Measurements from ENCODE around the gene OR5H6. TPM values are rescaled to one million over a fixed set of nuclear protein-coding genes. Genes with fewer than 3 reads are reported as not detected.

OR5H6 gene
- total RNA-seq, 1 donor from 2014 or later, result not detected

DNA sequence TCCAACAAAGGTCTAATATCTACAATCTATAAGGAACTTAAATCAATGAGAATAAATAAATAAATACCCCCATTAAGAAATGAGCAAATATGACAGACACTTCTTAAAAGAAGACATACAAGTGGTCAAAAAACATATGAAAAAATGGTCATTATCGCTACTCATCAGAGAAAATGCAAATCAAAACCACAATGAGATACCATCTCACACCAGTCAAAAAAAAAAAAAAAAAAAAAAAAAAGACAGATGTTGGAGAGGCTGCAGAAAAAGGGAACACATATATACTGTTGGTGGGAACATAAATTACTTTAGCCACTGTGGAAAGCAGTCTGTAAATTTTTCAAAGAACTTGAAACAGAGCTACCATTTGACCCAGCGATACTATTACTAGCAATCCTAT, 31.6 kb upstream of the OR5H6 start:
- Histone ChIP-seq H3K9ac (ENCODE audit: low read length) (no peak overlapping the region), H3K9me3 (ENCODE audit: insufficient read depth, low read depth, low read length) (no peaks in the 10 kb centered on the region), H3K36me3 (ENCODE audit: insufficient read depth, low read length) (no peaks in the 10 kb centered on the region), H3K4me2 (ENCODE audit: low read length) (no peak overlapping the region), H2AFZ (ENCODE audit: low read depth, low read length) (no peak overlapping the region), H3K4me3 (ENCODE audit: insufficient read depth, low read depth, low read length) (no peak overlapping the region), H4K20me1 (ENCODE audit: insufficient read depth, low read length) (no peaks in the 10 kb centered on the region), H3K27me3 (ENCODE audit: insufficient read depth, low read length) (no peaks in the 10 kb centered on the region), H3K4me1 (ENCODE audit: insufficient read depth, low read length) (no peaks in the 10 kb centered on the region), H3K27ac (ENCODE audit: low read depth, low read length) (no peak overlapping the region), H3K79me2 (ENCODE audit: insufficient read depth, low read length) (no peaks in the 10 kb centered on the region)
- Mint-ChIP-seq H3K9me3 (ENCODE audit: unreplicated experiment) (no peaks in the 10 kb centered on the region), H3K4me1 (ENCODE audit: low read depth, unreplicated experiment) (no peaks in the 10 kb centered on the region), H3K4me3 (ENCODE audit: unreplicated experiment) (no peak overlapping the region), H3K27ac (ENCODE audit: unreplicated experiment) (no peak overlapping the region), H3K36me3 (ENCODE audit: low read depth, unreplicated experiment) (no peaks in the 10 kb centered on the region), H3K27me3 (ENCODE audit: low read depth, unreplicated experiment) (peaks cover 2% of the 10 kb centered on the region)
- DNase-seq (ENCODE audit: low read depth) (no peak), FAIRE-seq (no peak)
- TF ChIP-seq EZH2 (IDR thresholded peaks at IDR 0.05; ENCODE audit: insufficient read depth, low read length), result no peak
- TF ChIP-seq, protein P1, sequence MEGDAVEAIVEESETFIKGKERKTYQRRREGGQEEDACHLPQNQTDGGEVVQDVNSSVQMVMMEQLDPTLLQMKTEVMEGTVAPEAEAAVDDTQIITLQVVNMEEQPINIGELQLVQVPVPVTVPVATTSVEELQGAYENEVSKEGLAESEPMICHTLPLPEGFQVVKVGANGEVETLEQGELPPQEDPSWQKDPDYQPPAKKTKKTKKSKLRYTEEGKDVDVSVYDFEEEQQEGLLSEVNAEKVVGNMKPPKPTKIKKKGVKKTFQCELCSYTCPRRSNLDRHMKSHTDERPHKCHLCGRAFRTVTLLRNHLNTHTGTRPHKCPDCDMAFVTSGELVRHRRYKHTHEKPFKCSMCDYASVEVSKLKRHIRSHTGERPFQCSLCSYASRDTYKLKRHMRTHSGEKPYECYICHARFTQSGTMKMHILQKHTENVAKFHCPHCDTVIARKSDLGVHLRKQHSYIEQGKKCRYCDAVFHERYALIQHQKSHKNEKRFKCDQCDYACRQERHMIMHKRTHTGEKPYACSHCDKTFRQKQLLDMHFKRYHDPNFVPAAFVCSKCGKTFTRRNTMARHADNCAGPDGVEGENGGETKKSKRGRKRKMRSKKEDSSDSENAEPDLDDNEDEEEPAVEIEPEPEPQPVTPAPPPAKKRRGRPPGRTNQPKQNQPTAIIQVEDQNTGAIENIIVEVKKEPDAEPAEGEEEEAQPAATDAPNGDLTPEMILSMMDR (IDR thresholded peaks at IDR 0.05; ENCODE audit: insufficient read depth, low read depth, low read length), result no peak

GRCh38 chr3:98233468-98233867, 30.6 kb upstream of the OR5H6 start:
- H2AFZ ChIP-seq (ENCODE audit: low read depth, low read length), result no peak overlapping the region
- Mint-ChIP-seq H3K4me1 (ENCODE audit: low read depth, unreplicated experiment) (no peaks in the 10 kb centered on the region), H3K36me3 (ENCODE audit: low read depth, unreplicated experiment) (no peaks in the 10 kb centered on the region), H3K27ac (ENCODE audit: unreplicated experiment) (no peak overlapping the region), H3K27me3 (ENCODE audit: low read depth, unreplicated experiment) (peaks cover 2% of the 10 kb centered on the region), H3K4me3 (ENCODE audit: unreplicated experiment) (no peak overlapping the region), H3K9me3 (ENCODE audit: unreplicated experiment) (no peaks in the 10 kb centered on the region)
- no peaks in the 10 kb centered on the region for H3K36me3 ChIP-seq (ENCODE audit: insufficient read depth, low read length)
- no peak for DNase-seq (ENCODE audit: low read depth)
- no peak overlapping the region for H3K9ac ChIP-seq (ENCODE audit: low read length)
- no peak overlapping the region for H3K4me2 ChIP-seq (ENCODE audit: low read length)
- no peaks in the 10 kb centered on the region for H3K27me3 ChIP-seq (ENCODE audit: insufficient read depth, low read length)
- FAIRE-seq, result no peak
- no peaks in the 10 kb centered on the region for H3K79me2 ChIP-seq (ENCODE audit: insufficient read depth, low read length)
- TF ChIP-seq, protein P1 (IDR thresholded peaks at IDR 0.05; ENCODE audit: insufficient read depth, low read depth, low read length), result no peak
- no peak overlapping the region for H3K4me3 ChIP-seq (ENCODE audit: insufficient read depth, low read depth, low read length)
- H3K9me3 ChIP-seq (ENCODE audit: insufficient read depth, low read depth, low read length), result no peaks in the 10 kb centered on the region
- no peaks in the 10 kb centered on the region for H4K20me1 ChIP-seq (ENCODE audit: insufficient read depth, low read length)
- no peaks in the 10 kb centered on the region for H3K4me1 ChIP-seq (ENCODE audit: insufficient read depth, low read length)
- no peak overlapping the region for H3K27ac ChIP-seq (ENCODE audit: low read depth, low read length)

DNA sequence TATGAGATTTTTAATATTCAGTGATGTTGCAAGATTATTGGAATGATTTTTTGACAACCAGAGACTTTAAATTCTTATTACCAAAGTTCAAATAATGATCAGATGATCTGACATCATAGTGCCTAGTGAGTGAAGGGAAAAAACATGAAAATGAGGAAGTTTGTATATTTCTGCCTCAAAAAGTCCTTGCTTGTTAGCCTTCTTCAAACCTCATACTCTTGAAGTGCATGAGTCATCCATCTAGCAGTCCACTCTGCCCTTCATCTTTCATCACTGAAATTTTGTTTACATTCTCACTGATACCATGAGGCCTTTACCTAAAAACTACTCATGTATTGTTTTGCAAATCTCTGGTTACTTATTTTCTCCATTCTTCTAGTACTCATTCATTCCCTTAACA, 23.9 kb upstream of the OR5H6 start:
- Mint-ChIP-seq H3K36me3 (ENCODE audit: low read depth, unreplicated experiment) (no peaks in the 10 kb centered on the region), H3K4me1 (ENCODE audit: low read depth, unreplicated experiment) (peaks cover 2% of the 10 kb centered on the region), H3K4me3 (ENCODE audit: unreplicated experiment) (no peak overlapping the region), H3K9me3 (ENCODE audit: unreplicated experiment) (peaks cover 4% of the 10 kb centered on the region), H3K27ac (ENCODE audit: unreplicated experiment) (no peak overlapping the region), H3K27me3 (ENCODE audit: low read depth, unreplicated experiment) (no peaks in the 10 kb centered on the region)
- no peak overlapping the region for H3K9ac ChIP-seq (ENCODE audit: low read length)
- TF ChIP-seq EZH2 (IDR thresholded peaks at IDR 0.05; ENCODE audit: insufficient read depth, low read length), result no peak
- TF ChIP-seq, protein P1 (IDR thresholded peaks at IDR 0.05; ENCODE audit: insufficient read depth, low read depth, low read length), result no peak
- no peak overlapping the region for H3K4me3 ChIP-seq (ENCODE audit: insufficient read depth, low read depth, low read length)
- no peak overlapping the region for H3K27ac ChIP-seq (ENCODE audit: low read depth, low read length)
- no peak overlapping the region for H3K4me2 ChIP-seq (ENCODE audit: low read length)
- H3K9me3 ChIP-seq (ENCODE audit: insufficient read depth, low read depth, low read length), result no peaks in the 10 kb centered on the region
- no peak overlapping the region for H2AFZ ChIP-seq (ENCODE audit: low read depth, low read length)
- H4K20me1 ChIP-seq (ENCODE audit: insufficient read depth, low read length), result no peaks in the 10 kb centered on the region
- no peaks in the 10 kb centered on the region for H3K4me1 ChIP-seq (ENCODE audit: insufficient read depth, low read length)
- H3K27me3 ChIP-seq (ENCODE audit: insufficient read depth, low read length), result no peaks in the 10 kb centered on the region
- no peak for FAIRE-seq
- no peaks in the 10 kb centered on the region for H3K36me3 ChIP-seq (ENCODE audit: insufficient read depth, low read length)
- no peaks in the 10 kb centered on the region for H3K79me2 ChIP-seq (ENCODE audit: insufficient read depth, low read length)
- no peak for DNase-seq (ENCODE audit: low read depth)

Data from astrocyte (in vitro differentiated cells and primary cell).